ENCODE results near the gene PCYOX1L. TPM values are rescaled to one million over a fixed set of nuclear protein-coding genes. Genes with fewer than 3 reads are reported as not detected.

The PCYOX1L gene
- total and polyA plus RNA-seq, 2 of the 8 experiments (the other 6 are each of a cell fraction or from before 2014, with no cell fraction given), result 6.8 to 17.2 TPM

- no peak overlapping the region for H3K14ac ChIP-seq (ENCODE audit: insufficient read length)
- no peak overlapping the region for H4K5ac ChIP-seq (ENCODE audit: insufficient read length, low read depth, low read length)
- H2AK5ac ChIP-seq (ENCODE audit: low read depth, low read length), result no peak overlapping the region
- ChIA-PET POLR2A (ENCODE audit: partially characterized antibody) (interaction anchor here (1.1 to 2.7 kb wide), 4 partner anchors 9 to 85 kb away, joined by 4 to 11 read pairs (median 6); partner anchors contain the start of gene GRPEL2), CTCF (ENCODE audit: partially characterized antibody) (interaction anchor here (0.9 to 15.4 kb wide), 13 partner anchors 15 to 145 kb away, joined by 3 to 315 read pairs (median 7); partner anchors contain the start of gene IL17B)
- H2BK20ac ChIP-seq (ENCODE audit: low read length), result no peak overlapping the region
- H2BK5ac ChIP-seq (ENCODE audit: low read depth, low read length), result no peak overlapping the region
- no peak overlapping the region; a peak in 1 of 7 replicates for H3K9ac ChIP-seq (replicated peaks in 1 of 4; ENCODE audit: extremely low read depth in 1 of 4, low read depth in 3 of 4, low read length in 3 of 4)
- no peaks in the 10 kb centered on the region for H4K20me1 ChIP-seq (replicated peaks in 1 of 2; ENCODE audit: control insufficient read depth in 1 of 2, insufficient read depth in 2 of 2, low read length in 2 of 2)
- no peak overlapping the region for H3K27ac ChIP-seq (ENCODE audit: low read depth, low read length)
- no peak overlapping the region for H3K23ac ChIP-seq (ENCODE audit: insufficient read length)
- H3K79me2 ChIP-seq (ENCODE audit: control insufficient read depth in 1 of 2, insufficient read depth in 2 of 2, low read length in 2 of 2), result no peaks in the 10 kb centered on the region
- H3K27me3 ChIP-seq (replicated peaks in 1 of 4; ENCODE audit: control insufficient read depth in 3 of 4, extremely low read depth in 1 of 4, insufficient read depth in 3 of 4, low read length in 3 of 4), result no peaks in the 10 kb centered on the region
- no peak overlapping the region for H2BK15ac ChIP-seq (ENCODE audit: low read length)
- no peak overlapping the region for H2BK120ac ChIP-seq (replicated peaks; ENCODE audit: low read depth, low read length)
- no peak overlapping the region for H3K4ac ChIP-seq (replicated peaks; ENCODE audit: insufficient read length, low read depth, low read length)
- H4K91ac ChIP-seq (replicated peaks; ENCODE audit: insufficient read length, low read length), result no peak overlapping the region
- no peak overlapping the region for H3K56ac ChIP-seq (replicated peaks; ENCODE audit: insufficient read length, low read depth, low read length)
- H3K79me1 ChIP-seq (ENCODE audit: low read depth, low read length), result no peaks in the 10 kb centered on the region
- H3K4me2 ChIP-seq (ENCODE audit: insufficient read depth in 1 of 2, low read depth in 2 of 2, low read length in 2 of 2), result no peak overlapping the region
- DNase-seq (ENCODE audit: low read depth in 1 of 2, low spot score in 2 of 2) (no peak), FAIRE-seq (no peak)
- peak overlapping the region; percentile 35; the same call in 1 of the 2 replicates for H2BK12ac ChIP-seq (ENCODE audit: low read depth, low read length)
- no peak overlapping the region; the same call in 1 of the 2 replicates for H3K18ac ChIP-seq (ENCODE audit: extremely low read depth, low read length)
- no peak overlapping the region for H2AFZ ChIP-seq (ENCODE audit: low read length)
- no peaks in the 10 kb centered on the region for H3K23me2 ChIP-seq (ENCODE audit: low read depth, low read length)
- WGBS, 2 experiments (ENCODE audit: extremely low coverage in 1 of 2, insufficient coverage in 1 of 2, insufficient read length in 1 of 2, insufficient replicate concordance in 2 of 2, low coverage in 1 of 2, low lambda C conversion rate in 2 of 2, missing lambda C conversion rate in 1 of 2), result 92% methylated on average over 10 of the region's 11 CpGs; no CpG with 5 or more reads in 1 of the 2 experiments
- no peaks in the 10 kb centered on the region for H3K36me3 ChIP-seq (ENCODE audit: control insufficient read depth in 2 of 4, insufficient read depth in 4 of 4, low read length in 3 of 4)
- peaks cover 0 to 10% (median 5%) of the 10 kb centered on the region in 4 experiments; a peak in 4 of 7 replicates for H3K4me1 ChIP-seq (replicated peaks in 1 of 4; ENCODE audit: control insufficient read depth in 3 of 4, insufficient read depth in 4 of 4, low read length in 3 of 4)
- no peak overlapping the region for H4K8ac ChIP-seq (ENCODE audit: extremely low read depth, insufficient read depth, low read length)
- H3K4me3 ChIP-seq (ENCODE audit: extremely low read depth in 1 of 4, insufficient read depth in 2 of 4, low read depth in 3 of 4, low read length in 4 of 4), result no peak overlapping the region
- H3K9me3 ChIP-seq (ENCODE audit: insufficient read depth in 2 of 2, low read depth in 1 of 2, low read length in 1 of 2), result no peaks in the 10 kb centered on the region
- no peak for TF ChIP-seq PHF8 (conservative IDR thresholded peaks at IDR 0.05; ENCODE audit: low read depth, low read length)
- no peak for TF ChIP-seq CHD1 (IDR thresholded peaks at IDR 0.05; ENCODE audit: low read depth, low read length)
- no peak for TF ChIP-seq SIRT6 (IDR thresholded peaks at IDR 0.05; ENCODE audit: low read length)
- no peak for TF ChIP-seq EZH2 (IDR thresholded peaks at IDR 0.05; ENCODE audit: low read depth, low read length, severe bottlenecking)
- TF ChIP-seq TAF1 (IDR thresholded peaks at IDR 0.05; ENCODE audit: low read depth, low read length), result no peak
- no peak for TF ChIP-seq HDAC2 (IDR thresholded peaks at IDR 0.05; ENCODE audit: borderline replicate concordance in 1 of 2, low read depth in 2 of 2, low read length in 2 of 2)
- TF ChIP-seq EP300 (IDR thresholded peaks at IDR 0.05; ENCODE audit: borderline replicate concordance in 1 of 2, low read depth in 2 of 2, low read length in 2 of 2), result no peak
- TF ChIP-seq TEAD4 (IDR thresholded peaks at IDR 0.05; ENCODE audit: low read depth, low read length), result no peak
- TF ChIP-seq MAX (IDR thresholded peaks at IDR 0.05), result no peak
- TF ChIP-seq TCF12 (IDR thresholded peaks at IDR 0.05; ENCODE audit: low read depth, low read length), result no peak
- TF ChIP-seq KDM1A (IDR thresholded peaks at IDR 0.05; ENCODE audit: borderline replicate concordance, low read length), result no peak
Observed at GRCh38 chr5:149407323-149408251, 49.7 kb downstream of the PCYOX1L start.
